ENCODE results near the gene MDFI. TPM values are rescaled to one million over a fixed set of nuclear protein-coding genes. Genes with fewer than 3 reads are reported as not detected.

The MDFI gene
- total RNA-seq, 1 donor from 2014 or later: 33.7 TPM

Small RNAs within 50 kb of the gene (small RNA-seq; reads per million reads assigned to genes)
- not detected for gene MIR4641 (ENCODE audit: low replicate concordance)

Other genes with a start within 250 kb of the MDFI start
- gene FOXP4, start 92.1 kb upstream of the MDFI start, total RNA-seq: 2.0 TPM
- 4.2 TPM for gene TFEB, start 97.1 kb downstream of the MDFI start, total RNA-seq
- gene PGC, start 108.9 kb downstream of the MDFI start, total RNA-seq: not detected
- gene FRS3, start 141.4 kb downstream of the MDFI start, total RNA-seq: 0.99 TPM
- gene PRICKLE4, start 142.3 kb downstream of the MDFI start, total RNA-seq: 2.4 TPM
- gene TOMM6, start 149.2 kb downstream of the MDFI start, total RNA-seq: 46.5 TPM